ENCODE measurements around the gene CHCHD2.
A peak's percentile ranks its signal among the peaks of the same experiment; 100 is the strongest.
"Not testable (repeated sequence)": the region's sequence is repeated elsewhere in the genome, so short reads cannot be mapped to it uniquely, and the experiment has no call there.

The CHCHD2 gene

DNA sequence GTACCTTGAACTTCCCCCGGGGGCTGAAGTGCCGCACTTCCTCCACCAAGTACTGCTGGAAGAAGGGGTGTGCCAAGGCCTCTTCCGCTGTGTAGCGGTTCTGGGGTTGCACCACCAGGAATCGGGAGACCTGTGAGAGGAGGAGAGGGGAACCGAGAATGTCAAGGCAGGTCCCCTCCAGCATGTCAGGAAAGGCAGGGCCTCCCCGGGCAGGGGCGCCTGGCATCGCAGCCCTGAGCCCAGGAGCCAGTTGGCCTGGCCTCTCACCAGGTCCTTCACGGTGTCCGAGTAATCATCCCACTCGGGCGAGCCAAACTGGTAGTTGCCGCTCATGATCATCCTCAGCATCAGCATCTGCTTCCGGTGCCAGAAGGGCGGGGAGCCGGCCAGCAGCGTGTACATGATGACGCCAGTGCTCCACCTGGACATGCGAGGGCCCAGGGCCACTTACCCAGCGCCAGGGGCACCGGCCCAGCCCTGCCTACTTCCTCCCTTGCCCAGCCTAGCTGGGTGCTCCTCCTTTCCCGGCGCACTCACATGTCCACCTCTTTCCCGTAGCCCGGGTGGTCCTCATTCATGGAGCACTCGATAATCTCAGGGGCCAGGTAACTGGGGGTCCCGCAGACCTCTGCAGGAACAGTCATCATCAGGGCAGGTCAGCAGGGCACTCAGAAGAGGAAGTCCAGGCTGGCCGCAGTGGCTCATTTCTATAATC is 24.5 kb downstream of the CHCHD2 start:
- no peak for DNase-seq

DNA sequence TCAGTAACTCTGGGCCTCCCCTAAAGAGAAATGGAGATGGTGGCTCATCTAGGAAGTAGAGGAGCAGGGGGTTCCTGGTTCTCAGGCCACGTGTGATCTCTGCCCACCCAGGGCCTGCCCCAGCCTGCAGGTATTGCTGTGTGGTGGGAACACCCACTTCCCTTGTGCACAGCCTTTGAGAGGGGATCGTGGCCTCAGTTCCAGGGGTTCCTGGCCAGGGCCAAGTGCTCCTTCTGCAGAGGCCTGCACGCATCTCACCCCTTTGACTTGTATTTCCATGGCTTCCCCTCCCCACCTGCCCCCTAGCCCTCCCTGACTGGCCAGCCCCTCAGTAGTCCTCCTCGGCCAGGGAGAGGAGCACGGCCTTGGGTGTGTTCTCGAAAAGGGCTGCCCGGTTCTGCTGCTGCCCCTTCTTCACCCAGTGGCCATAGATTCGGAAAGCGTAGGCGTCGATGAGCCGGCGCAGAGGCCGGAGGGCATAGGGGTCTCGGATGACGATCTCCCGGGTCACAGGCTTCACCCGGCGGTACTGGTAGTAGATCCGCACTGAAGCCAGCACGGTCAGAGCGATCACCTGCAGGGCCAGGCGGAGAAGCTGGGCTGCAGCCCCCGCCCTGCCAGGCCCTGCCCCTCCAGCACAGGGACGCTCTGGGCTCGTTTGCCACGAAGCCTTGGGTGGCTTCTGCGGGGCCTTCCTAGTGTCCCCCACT is 25.4 kb downstream of the CHCHD2 start:
- not testable (repeated sequence) for DNase-seq

DNA sequence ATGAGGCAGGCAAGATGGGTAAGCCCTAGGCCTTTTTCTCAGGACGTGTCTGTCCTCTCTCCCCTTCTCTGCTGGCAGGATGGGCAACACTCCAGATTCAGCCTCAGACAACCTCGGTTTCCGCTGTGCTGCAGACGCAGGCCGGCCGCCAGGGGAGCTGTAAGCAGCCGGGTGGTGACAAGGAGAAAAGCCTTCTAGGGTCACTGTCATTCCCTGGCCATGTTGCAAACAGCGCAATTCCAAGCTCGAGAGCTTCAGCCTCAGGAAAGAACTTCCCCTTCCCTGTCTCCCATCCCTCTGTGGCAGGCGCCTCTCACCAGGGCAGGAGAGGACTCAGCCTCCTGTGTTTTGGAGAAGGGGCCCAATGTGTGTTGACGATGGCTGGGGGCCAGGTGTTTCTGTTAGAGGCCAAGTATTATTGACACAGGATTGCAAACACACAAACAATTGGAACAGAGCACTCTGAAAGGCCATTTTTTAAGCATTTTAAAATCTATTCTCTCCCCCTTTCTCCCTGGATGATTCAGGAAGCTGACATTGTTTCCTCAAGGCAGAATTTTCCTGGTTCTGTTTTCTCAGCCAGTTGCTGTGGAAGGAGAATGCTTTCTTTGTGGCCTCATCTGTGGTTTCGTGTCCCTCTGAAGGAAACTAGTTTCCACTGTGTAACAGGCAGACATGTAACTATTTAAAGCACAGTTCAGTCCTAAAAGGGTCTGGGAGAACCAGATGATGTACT is 26.7 kb downstream of the CHCHD2 start:
- DNase-seq = no peak

DNA sequence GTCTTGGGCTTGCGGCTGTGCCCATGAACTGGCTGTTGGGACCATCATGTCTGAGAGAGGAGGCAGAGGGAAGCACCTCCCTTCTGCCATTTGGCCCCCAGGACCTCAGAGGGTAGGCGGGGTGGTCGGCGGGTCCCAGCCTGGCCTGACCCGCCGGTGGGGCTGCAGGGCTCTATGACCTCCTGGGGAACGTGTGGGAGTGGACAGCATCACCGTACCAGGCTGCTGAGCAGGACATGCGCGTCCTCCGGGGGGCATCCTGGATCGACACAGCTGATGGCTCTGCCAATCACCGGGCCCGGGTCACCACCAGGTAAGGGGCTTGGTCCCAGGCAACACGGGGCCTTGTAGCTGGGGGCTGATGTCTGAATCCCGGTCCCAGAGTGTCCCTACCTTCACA is 28.1 kb downstream of the CHCHD2 start:
- no peak for DNase-seq

DNA sequence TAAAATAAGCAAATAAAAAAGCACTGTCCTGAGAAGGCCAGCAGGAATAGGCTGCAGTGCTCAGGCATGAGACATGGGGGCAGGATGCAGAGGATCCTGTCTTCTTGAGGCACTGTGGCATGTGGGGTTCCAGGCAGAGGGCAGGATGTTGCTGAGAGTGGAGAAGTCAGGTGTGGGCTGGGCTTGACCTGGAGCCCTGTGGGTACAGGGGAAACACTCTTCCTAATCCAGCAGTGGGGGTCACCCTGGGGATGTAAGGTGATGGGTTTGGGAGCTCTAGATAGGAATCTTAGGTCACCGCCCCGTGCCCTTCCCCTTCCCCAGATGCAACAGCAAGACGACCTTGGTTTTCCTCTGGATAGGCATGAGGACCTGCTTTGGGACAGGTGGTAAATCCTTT is 28.6 kb downstream of the CHCHD2 start:
- no peak for DNase-seq

DNA sequence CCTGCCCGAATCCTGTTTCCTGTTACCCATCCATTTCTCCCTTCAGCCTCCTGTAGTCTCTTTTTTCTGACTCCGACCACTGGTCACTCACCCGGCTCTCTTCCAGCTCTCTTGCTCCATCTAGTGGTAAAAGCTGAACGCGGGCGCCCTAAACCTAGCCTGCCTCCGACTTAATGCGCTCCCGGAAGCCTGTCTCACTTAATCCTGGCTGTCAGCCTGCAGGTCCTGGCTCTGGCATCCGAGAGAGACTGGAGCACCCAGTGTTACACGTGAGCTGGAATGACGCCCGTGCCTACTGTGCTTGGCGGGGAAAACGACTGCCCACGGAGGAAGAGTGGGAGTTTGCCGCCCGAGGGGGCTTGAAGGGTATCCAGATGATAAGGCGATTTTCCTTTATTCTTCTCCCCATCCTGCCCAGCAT is 31.9 kb downstream of the CHCHD2 start:
- DNase-seq = peak; percentile 14 to 49

DNA sequence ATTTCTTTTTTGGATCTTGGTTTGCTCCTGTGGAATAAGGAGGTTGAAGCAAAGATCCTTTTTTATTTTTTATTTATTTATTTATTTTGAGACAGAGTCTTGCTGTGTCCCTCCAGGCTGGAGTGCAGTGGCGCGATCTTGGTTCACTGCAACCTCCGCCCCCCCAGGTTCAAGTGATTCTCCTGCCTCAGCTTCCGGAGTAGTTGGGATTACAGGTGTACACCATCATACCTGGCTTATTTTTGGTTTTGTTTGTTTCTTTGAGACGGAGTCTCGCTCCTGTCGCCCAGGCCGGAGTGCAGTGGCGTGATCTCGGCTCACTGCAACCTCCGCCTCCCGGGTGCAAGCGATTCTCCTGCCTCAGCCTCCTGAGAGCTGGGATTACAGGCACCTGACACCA is 39.9 kb downstream of the CHCHD2 start:
- DNase-seq = not testable (repeated sequence)

DNA sequence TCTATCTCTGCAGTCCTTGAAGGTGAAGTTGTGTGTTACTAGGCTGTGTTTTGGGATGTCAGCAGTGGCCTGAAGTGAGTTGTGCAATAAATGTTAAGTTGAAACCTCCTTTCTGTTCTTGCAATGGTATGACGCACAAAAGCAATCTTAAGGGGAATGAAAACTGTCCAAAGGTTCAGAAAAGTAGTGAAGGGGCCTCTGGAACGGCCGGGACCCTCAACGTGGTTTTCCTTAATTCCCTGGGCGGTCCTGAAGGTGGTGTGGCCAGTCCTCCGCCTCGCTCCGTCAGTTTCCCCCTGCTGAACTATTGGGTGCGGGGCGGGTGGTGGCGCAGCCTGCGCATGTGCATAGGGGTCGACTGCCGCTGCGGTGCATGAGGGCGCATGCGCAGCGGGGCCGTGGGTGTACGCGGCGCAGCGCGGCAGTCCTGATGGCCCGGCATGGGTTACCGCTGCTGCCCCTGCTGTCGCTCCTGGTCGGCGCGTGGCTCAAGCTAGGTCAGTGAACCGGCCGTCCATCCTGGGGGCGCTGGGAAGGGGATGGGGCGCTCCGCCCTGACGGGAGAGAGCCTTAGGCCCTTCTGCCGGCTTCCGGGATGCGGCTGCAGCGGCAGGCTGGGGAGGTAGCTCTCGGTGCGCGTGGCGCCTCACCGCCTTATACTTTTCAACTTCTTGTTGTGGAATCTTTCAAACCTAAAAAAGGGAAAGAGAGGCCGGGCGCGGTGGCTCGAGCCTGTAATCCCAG is 42.2 kb downstream of the CHCHD2 start, which contains the start of gene SUMF2:
Gene SUMF2, plus strand, starts transcription at position 405 of the 744 bp plus-strand sequence. Its CDS starts 26 bp downstream, at position 431.
- peak; percentile 63 to 74 for DNase-seq

DNA sequence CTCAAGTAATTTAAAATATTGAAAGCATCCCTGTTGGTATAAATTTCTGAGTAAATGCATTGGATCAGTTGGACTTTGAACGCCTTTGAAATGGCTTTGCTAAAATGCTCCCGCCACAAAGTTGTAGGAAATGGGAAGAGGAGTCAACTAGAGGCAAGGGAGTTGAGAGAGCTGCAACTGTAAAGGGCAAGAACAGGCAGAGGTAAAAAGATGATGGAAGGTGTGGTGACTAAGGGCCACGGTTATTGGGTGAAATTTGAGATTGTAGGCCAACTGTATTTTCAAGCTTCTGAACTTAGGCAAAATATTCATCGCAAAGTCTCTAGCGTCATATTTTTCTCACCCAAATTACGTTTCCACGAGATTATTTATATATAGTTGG is 42.8 kb downstream of the CHCHD2 start:
- no peak for DNase-seq

DNA sequence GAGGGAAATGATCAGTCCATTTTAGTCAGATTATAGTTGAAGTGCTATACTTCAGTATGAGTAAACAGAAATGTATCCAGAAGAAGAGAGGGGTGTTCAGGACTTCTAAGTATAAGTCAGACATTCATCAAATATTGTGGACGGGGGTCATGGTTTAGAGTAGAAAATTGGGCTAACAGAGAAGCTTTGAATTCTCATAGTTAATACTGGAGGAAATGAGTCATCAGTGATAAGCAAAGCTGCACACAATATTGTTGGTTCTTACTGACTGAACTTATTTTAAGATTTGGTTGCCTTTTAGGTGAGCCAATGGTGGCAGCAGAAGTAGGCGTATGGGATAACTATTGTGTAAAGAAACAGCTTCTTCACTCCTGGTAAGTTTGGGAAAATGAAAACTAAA is 43.9 kb downstream of the CHCHD2 start:
- no peak for DNase-seq

DNA sequence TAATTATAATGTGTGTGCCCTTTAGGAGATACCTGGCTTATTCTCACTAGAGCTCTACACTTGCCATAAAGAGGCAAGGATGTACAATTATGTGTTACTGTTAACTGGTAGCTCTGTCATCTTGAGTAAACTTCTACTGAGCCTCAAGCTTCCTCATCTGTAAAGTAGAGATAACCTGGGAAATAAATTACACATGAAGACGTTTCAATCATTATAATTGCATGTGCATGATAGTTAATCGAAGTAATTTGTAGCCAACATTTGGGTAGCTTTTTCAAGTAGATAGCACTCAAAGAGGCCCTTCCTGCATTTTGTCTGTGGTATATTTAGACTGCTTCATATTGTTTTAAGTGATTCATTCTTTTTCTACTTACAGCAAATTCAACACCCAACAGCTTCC is 52.3 kb downstream of the CHCHD2 start:
- no peak for DNase-seq

DNA sequence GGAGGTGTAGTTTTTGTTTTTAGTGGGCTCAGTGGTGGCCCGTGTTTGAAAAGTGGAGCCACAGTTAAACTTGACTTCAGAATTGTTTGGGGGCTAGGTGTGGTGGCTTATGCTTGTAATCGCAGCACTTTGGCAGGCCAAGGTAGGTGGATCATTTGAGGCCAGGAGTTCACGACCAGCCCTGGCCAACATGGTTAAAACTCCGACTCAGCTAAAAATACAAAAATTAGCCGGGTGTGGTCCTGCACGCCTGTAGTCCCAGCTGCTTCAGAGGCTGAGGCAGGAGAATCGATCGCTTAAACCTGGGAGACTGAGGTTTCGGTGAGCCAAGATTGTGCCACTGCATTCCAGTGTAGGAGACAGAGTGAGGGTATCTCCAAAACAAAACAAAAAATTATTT is 52.9 kb downstream of the CHCHD2 start:
- no peak for DNase-seq

All from NCI-H187 (cell line).